Measurements from ENCODE around the gene RAB3GAP2. TPM values are rescaled to one million over a fixed set of nuclear protein-coding genes. Genes with fewer than 3 reads are reported as not detected.
"Not testable (repeated sequence)": the region's sequence is repeated elsewhere in the genome, so short reads cannot be mapped to it uniquely, and the experiment has no call there.

The RAB3GAP2 gene
- total and polyA plus RNA-seq, 9 donors: 7.6 to 33.4 (median 24.3) TPM

DNA sequence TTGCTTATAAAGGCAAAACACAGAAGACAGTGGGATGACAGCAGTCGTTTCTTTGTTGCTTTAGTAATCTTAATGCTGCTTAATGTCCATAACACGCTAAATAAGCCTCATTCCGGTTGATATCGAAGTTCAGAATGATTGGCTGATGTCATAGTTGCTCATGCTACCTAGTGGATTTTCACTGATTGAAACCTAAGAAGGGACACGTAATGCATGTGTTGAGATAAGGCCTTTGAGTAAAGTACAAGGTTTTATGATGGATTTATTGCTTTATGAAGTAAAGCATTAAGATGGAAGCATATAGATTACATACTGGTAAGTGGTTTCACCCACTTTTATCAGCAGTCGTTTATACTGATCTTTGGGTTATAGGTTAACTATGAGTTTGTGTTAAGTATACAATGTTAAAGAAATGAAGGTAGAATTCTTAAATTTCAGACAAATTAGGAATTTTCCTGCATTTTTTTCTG lies 153.2 kb downstream of the RAB3GAP2 start:
- no peaks in the 10 kb centered on the region for H3K9me3 ChIP-seq
- no peaks in the 10 kb centered on the region for H3K4me1 ChIP-seq (ENCODE audit: insufficient read depth)
- TF ChIP-seq, protein P1, sequence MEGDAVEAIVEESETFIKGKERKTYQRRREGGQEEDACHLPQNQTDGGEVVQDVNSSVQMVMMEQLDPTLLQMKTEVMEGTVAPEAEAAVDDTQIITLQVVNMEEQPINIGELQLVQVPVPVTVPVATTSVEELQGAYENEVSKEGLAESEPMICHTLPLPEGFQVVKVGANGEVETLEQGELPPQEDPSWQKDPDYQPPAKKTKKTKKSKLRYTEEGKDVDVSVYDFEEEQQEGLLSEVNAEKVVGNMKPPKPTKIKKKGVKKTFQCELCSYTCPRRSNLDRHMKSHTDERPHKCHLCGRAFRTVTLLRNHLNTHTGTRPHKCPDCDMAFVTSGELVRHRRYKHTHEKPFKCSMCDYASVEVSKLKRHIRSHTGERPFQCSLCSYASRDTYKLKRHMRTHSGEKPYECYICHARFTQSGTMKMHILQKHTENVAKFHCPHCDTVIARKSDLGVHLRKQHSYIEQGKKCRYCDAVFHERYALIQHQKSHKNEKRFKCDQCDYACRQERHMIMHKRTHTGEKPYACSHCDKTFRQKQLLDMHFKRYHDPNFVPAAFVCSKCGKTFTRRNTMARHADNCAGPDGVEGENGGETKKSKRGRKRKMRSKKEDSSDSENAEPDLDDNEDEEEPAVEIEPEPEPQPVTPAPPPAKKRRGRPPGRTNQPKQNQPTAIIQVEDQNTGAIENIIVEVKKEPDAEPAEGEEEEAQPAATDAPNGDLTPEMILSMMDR (IDR thresholded peaks at IDR 0.05): no peak
- TF ChIP-seq EP300 (IDR thresholded peaks at IDR 0.05) (no peak), POLR2A (IDR thresholded peaks at IDR 0.05) (no peak)
- no peak overlapping the region for H3K27ac ChIP-seq
- intact Hi-C loops (cut with DNase I): no loop called here
- no peak for DNase-seq
- no peaks in the 10 kb centered on the region for H3K27me3 ChIP-seq
- no peak overlapping the region for H3K4me3 ChIP-seq
- no peaks in the 10 kb centered on the region for H3K36me3 ChIP-seq
- WGBS, 3 donors: 67 to 78% (median 70%) methylated on average over 6 of the region's 6 CpGs

DNA sequence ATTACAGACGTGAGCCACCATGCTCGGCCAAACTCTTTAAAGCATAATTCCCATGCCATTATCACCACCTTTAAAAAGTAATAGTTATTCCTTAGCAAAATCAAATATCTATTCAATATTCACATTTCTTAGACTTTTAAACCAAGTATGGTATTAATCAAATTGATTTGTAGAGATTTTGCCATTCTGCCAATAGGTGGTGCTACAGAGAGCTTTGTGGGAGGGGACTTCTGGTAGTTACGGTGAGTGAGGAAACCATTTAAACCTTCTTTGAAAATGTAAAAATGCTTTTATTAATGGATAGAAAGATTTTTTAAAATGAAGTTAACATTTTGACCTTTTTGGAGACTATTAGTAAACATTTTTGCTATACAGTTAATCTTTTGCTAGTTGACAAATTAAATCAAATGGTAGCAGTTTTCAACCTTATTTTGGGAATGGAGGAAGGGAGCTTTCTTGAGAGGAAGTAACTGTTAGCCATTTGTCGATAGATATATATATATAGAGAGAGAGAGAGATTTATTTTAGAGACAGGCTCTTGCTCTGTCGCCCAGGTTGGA lies 159.0 kb downstream of the RAB3GAP2 start:
- TF ChIP-seq, protein P1 (IDR thresholded peaks at IDR 0.05): no peak
- TF ChIP-seq POLR2A (IDR thresholded peaks at IDR 0.05) (no peak), EP300 (IDR thresholded peaks at IDR 0.05) (no peak)
- Histone ChIP-seq H3K4me1 (ENCODE audit: insufficient read depth) (no peaks in the 10 kb centered on the region), H3K27me3 (no peaks in the 10 kb centered on the region), H3K4me3 (no peak overlapping the region), H3K9me3 (no peaks in the 10 kb centered on the region), H3K36me3 (no peaks in the 10 kb centered on the region), H3K27ac (no peak overlapping the region)
- DNase-seq: no peak
- intact Hi-C loops (cut with DNase I): no loop called here
- 78 to 84% (median 82%) methylated on average over 5 of the region's 5 CpGs for WGBS, 3 donors

DNA sequence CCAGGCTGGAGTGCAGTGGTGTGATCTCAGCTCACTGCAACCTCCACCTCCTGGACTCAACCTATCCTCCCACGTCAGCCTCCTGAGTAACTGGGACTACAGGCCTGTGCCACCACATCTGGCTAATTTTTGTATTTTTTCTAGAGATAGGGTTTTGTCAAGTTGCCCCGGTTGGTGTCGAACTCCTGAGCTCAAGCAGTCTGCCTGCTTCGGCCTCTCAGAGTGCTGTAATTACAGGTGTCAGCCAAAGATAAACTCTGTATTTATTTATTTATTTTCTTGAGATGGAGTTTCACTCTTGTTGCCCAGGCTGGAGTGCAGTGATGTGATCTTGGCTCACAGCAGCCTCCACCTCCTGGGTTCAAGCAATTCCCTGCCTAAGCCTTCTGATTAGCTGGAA lies 159.7 kb downstream of the RAB3GAP2 start:
- DNase-seq; H3K36me3 ChIP-seq; H3K9me3 ChIP-seq; H3K4me1 ChIP-seq (ENCODE audit: insufficient read depth); H3K4me3 ChIP-seq; H3K27me3 ChIP-seq; H3K27ac ChIP-seq; intact Hi-C loops (cut with DNase I): not testable (repeated sequence)
- WGBS, 3 donors: 96 to 99% (median 99%) methylated on average over 4 of the region's 4 CpGs

DNA sequence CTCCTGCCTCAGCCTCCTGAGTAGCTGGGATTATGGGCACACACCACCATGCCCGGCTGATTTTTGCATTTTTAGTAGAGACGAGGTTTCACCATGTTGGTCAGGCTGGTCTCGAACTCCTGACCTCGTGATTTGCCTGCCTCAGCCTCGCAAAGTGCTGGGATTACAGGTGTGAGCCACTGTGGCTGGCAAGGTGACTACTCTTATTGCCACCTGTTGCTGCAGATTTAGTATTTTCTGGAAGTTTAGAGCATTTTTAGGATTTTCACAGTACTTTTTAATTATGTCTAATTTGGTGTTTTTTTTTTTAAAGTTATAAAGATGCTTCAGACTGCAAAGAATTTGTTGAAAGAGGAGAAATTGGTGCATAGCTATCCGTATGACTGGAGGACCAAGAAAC lies 161.8 kb downstream of the RAB3GAP2 start:
- WGBS, 3 donors: 91 to 98% (median 94%) methylated on average over 6 of the region's 6 CpGs
- H3K9me3 ChIP-seq; H3K36me3 ChIP-seq; H3K27ac ChIP-seq; H3K4me3 ChIP-seq; DNase-seq; H3K4me1 ChIP-seq (ENCODE audit: insufficient read depth); H3K27me3 ChIP-seq; intact Hi-C loops (cut with DNase I): not testable (repeated sequence)

DNA sequence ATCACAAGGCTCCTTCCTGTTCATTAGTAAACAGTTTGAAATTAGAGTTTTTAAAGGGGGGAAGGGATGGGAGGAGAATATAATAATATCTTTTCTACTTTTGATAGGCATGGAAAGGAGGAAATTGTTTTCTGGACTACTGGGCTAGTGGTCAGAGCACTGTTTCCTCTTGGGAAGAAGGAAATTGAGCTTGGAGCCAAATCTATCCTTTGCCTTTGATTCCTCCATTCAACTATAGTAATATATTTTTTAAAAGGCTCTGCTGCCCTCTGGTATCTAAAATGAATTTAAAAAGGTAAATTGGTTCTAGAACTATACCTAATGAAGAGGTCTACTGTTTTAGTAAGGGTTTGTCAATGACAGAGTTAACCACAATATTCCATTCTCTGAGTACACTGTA lies 172.4 kb downstream of the RAB3GAP2 start:
- intact Hi-C loops (cut with DNase I): no loop called here

More for the DNA sequence above, 172.4 kb downstream of the RAB3GAP2 start:
- Histone ChIP-seq H3K27me3 (no peaks in the 10 kb centered on the region), H3K27ac (no peak overlapping the region), H3K9me3 (no peaks in the 10 kb centered on the region), H3K4me3 (no peak overlapping the region), H3K36me3 (no peaks in the 10 kb centered on the region), H3K4me1 (ENCODE audit: insufficient read depth) (peaks cover 2% of the 10 kb centered on the region)
- DNase-seq: no peak
- TF ChIP-seq, protein P1 (IDR thresholded peaks at IDR 0.05): no peak
- no peak for TF ChIP-seq EP300 (IDR thresholded peaks at IDR 0.05)
- no peak for TF ChIP-seq POLR2A (IDR thresholded peaks at IDR 0.05)

MicroRNAs encoded within 50 kb of the gene (microRNA counts, 767-probe panel; counts per million panel counts)
- microRNA hsa-miR-194-5p: 530 counts per million, percentile 78 among the panel's probes with 10 or more counts
- 530 counts per million, percentile 78 among the panel's probes with 10 or more counts for microRNA hsa-miR-215
- 2,186 counts per million, percentile 81 among the panel's probes with 10 or more counts for microRNA hsa-miR-664-3p

Small RNAs within 50 kb of the gene (microRNA-seq; reads per million reads assigned to microRNA genes)
- gene MIR194-1 (0 to 0.38 (median 0.16) reads per million in 3 donors), gene MIR215 (0.32 to 1.5 (median 0.36) reads per million in 3 donors), gene MIR664A (178 to 257 (median 182) reads per million in 3 donors)

Small RNAs within 50 kb of the gene (small RNA-seq; reads per million reads assigned to genes)
- not detected for gene MIR194-1
- gene MIR215: 0.15 reads per million
- not detected for gene MIR664A
- gene SNORA36B: 0.25 reads per million

Other genes with a start within 250 kb of the RAB3GAP2 start
- 100 to 1,000 TPM in 1 of 7 donors, 10 to 100 TPM in 6; 34.9 to 135 (median 75.3) TPM for gene EPRS1, start 225.9 kb downstream of the RAB3GAP2 start, total RNA-seq
- gene EPRS1, start 225.9 kb downstream of the RAB3GAP2 start, polyA plus RNA-seq: 10 to 100 TPM; 27.8 to 60.5 TPM
- gene BPNT1, start 182.7 kb downstream of the RAB3GAP2 start, total RNA-seq: 10 to 100 TPM; 12.9 to 18.2 (median 15.0) TPM
- gene BPNT1, start 182.7 kb downstream of the RAB3GAP2 start, polyA plus RNA-seq: 10 to 100 TPM; 16.5 to 34.0 TPM
- gene IARS2, start 178.3 kb downstream of the RAB3GAP2 start, total RNA-seq: 10 to 100 TPM; 37.2 to 52.0 (median 43.0) TPM
- gene IARS2, start 178.3 kb downstream of the RAB3GAP2 start, polyA plus RNA-seq: 10 to 100 TPM; 35.3 to 52.9 TPM

All from ovary (tissue), 9 donors.